Colonic mucosa (tissue), 4 donors: ENCODE measurements around the gene YKT6. TPM values are rescaled to one million over a fixed set of nuclear protein-coding genes. Genes with fewer than 3 reads are reported as not detected.

ENCODE experiments used
- DNase-seq: peaks from one replicate; pipeline ENCODE4 v3.0.0-alpha.2; 2020
- H3K27ac ChIP-seq: fragments of 200-600 bp; one replicate; pipeline ENCODE4 v1.8.0; 2021
- H3K27me3 ChIP-seq: fragments of 200-600 bp; one replicate; pipeline ENCODE4 v1.8.0; 2021
- H3K36me3 ChIP-seq: fragments of 200-600 bp; one replicate; pipeline ENCODE4 v1.8.0; 2021
- H3K4me1 ChIP-seq: fragments of 200-600 bp; one replicate; pipeline ENCODE4 v1.8.0; 2021; ENCODE audit warnings: mild to moderate bottlenecking
- H3K4me3 ChIP-seq: fragments of 200-600 bp; one replicate; pipeline ENCODE4 v1.8.0; 2021
- H3K9ac ChIP-seq, 2 donors: one replicate each; pipeline ENCODE4 v1.7.0; 2013; ENCODE audit warnings: control low read depth in 2 of 2, low read depth in 2 of 2, low read length in 2 of 2
- H3K9me3 ChIP-seq: fragments of 200-600 bp; one replicate; pipeline ENCODE4 v1.8.0; 2021
- CTCF ChIP-seq: fragments of 200-600 bp; IDR thresholded peaks from one replicate; pipeline ENCODE4 v1.8.0; 2022; ENCODE audit warnings: antibody characterized with exemption, mild to moderate bottlenecking
- intact Hi-C: fragments of 100-400 bp; cut with DNase I; formaldehyde crosslinking; loops from one replicate; pipeline ENCODE4 v1.14.1; 2022
- total RNA-seq, 2 donors: library from RNA; stranded (reverse); fragmentation: NEBNext Ultra II Directional in 1 of 2; extraction: Animal tissue kit (Norgen Biotek cat#: 25700) in 1 of 2; gene quantifications; one replicate each; pipeline ENCODE4 v1.2.1, GENCODE V29; 2021
- donor health status: healthy.
- donor health status: DM: no; HTN: no; CAD: no.
- donor health status: DM: no; HTN: no; CAD: no.

Gene YKT6
- total RNA-seq, 2 donors from 2014 or later = 83.0 to 103 TPM

- Histone ChIP-seq H3K4me1 (no peaks in the 10 kb centered on the region), H3K36me3 (no peaks in the 10 kb centered on the region), H3K9me3 (no peaks in the 10 kb centered on the region), H3K9ac (no peak overlapping the region), H3K27ac (no peak overlapping the region), H3K4me3 (no peak overlapping the region), H3K27me3 (no peaks in the 10 kb centered on the region)
- no peak for TF ChIP-seq CTCF
- intact Hi-C loops = no loop called here
- DNase-seq = no peak
Observed at GRCh38 chr7:44244282-44244681, 43.5 kb downstream of the YKT6 start.

DNA sequence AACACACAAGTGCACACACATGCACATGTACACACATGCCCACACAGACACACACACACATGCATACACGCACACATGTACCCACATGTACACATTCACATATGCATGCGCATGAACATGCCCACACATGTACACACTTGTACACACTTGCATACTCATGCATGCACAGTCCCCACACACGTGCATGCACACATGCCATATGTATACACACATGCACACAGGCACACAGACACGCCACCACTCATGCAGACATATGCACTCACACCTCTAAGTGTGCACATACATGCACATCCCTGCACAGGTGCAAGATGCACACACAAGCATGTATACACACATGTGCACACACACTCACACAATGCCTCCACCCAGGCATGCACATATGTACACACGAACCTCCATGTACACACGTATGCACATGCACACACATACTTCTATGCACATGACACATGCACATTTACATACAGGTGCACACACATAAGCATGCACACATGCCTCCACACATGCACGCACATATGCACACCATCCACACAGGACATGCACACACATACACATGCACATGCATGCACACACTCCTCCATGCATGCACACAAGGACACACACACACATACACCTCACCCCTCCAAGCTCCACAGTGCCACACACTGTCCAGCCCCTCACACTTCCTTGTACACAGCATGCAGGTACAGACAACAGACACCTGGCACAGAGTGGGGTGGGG, 45.8 kb downstream of the YKT6 start:
- no peak overlapping the region for H3K4me3 ChIP-seq
- H3K27me3 ChIP-seq = no peaks in the 10 kb centered on the region
- intact Hi-C loops = no loop called here
- no peaks in the 10 kb centered on the region for H3K36me3 ChIP-seq
- no peaks in the 10 kb centered on the region for H3K4me1 ChIP-seq
- no peak overlapping the region for H3K27ac ChIP-seq
- no peak overlapping the region for H3K9ac ChIP-seq
- no peak for TF ChIP-seq CTCF
- no peak for DNase-seq
- no peaks in the 10 kb centered on the region for H3K9me3 ChIP-seq

GRCh38 chr7:44247868-44248651, 47.3 kb downstream of the YKT6 start:
- intact Hi-C loops = no loop called here
- no peak overlapping the region for H3K27ac ChIP-seq
- no peaks in the 10 kb centered on the region for H3K27me3 ChIP-seq

DNA sequence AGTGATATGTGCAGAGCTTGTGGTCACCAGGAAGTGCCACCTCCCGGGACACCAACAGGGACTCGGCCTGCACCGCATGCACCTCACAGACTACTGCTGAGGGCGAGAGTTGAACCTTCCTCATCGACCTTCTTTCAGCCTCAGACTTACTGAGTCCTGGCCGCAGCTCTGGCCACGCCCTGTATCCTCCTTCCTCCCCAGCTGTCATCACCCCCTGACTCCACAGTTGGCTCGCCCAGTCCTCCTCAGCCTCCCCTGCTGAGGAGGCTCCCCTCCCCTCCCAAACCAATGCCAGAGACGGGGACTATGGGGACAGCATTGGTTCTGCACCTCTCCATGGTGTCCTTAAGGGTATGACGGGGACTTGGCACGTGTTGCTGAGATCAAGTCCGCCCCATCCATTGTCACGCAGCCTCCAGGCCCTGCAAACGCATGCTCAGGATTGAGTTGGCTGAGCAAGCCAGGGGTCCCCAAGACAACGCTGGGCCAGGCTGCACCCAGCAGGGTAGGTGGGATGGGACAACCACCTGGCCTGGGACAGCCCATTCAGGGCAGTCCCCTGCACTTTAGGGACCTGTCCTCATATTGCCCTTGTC, 49.0 kb downstream of the YKT6 start:
- Histone ChIP-seq H3K4me3 (no peak overlapping the region), H3K4me1 (no peaks in the 10 kb centered on the region), H3K27ac (no peak overlapping the region), H3K27me3 (no peaks in the 10 kb centered on the region), H3K9me3 (no peaks in the 10 kb centered on the region), H3K36me3 (no peaks in the 10 kb centered on the region), H3K9ac (no peak overlapping the region)
- intact Hi-C loops = no loop called here
- no peak for DNase-seq
- no peak for TF ChIP-seq CTCF

More at GRCh38 chr7:44247868-44248651, 47.3 kb downstream of the YKT6 start:
- no peak for TF ChIP-seq CTCF
- H3K9ac ChIP-seq = no peak overlapping the region
- no peaks in the 10 kb centered on the region for H3K9me3 ChIP-seq
- no peaks in the 10 kb centered on the region for H3K4me1 ChIP-seq
- DNase-seq = no peak
- H3K36me3 ChIP-seq = no peaks in the 10 kb centered on the region
- no peak overlapping the region for H3K4me3 ChIP-seq

DNA sequence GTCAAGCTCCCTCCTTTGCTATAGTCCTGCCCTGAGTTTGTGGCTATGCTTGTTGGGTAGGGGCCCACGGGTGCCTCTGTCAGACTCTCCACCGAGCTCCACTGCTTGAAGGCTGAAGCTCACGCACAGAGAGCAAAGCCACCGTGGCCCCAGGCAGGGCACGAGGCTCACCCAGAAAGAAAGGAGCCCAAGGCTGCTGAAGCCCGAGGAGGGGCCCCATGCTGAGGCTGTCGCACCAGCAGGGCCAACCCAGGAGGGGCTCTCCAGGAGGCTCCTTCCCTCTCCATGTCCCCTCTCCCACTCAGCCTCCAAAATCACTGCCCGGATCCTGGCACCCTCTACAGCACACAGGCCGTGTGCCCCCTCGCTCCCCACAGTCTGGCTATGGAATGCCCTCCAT, 50.5 kb downstream of the YKT6 start:
- DNase-seq = no peak
- no peaks in the 10 kb centered on the region for H3K36me3 ChIP-seq
- intact Hi-C loops = no loop called here
- H3K9ac ChIP-seq = no peak overlapping the region
- no peak overlapping the region for H3K27ac ChIP-seq
- no peaks in the 10 kb centered on the region for H3K4me1 ChIP-seq
- H3K9me3 ChIP-seq = no peaks in the 10 kb centered on the region
- no peak for TF ChIP-seq CTCF
- no peak overlapping the region for H3K4me3 ChIP-seq
- H3K27me3 ChIP-seq = no peaks in the 10 kb centered on the region
